HCT116 (cell line): Measurements from ENCODE around the gene LUZP2. TPM values are rescaled to one million over a fixed set of nuclear protein-coding genes. Genes with fewer than 3 reads are reported as not detected.

Experiments used
- ATAC-seq: fragments of 200-7000 bp; cut with Tn5 transposase; 2 replicates; pipeline ENCODE4 v1.9.1; 2020; ENCODE audit warnings: mild to moderate bottlenecking, moderate library complexity
- BruUV-seq: library from RNA; stranded (reverse); fragments of 400-500 nt; replicated peaks from 2 replicates; lab custom pipeline; 2021; lab: Mats Ljungman, UMichigan
- CTCF ChIA-PET: fragments of 300-600 bp; sonication (Branson Sonifier 250); formaldehyde crosslinking; loops from one replicate; lab custom pipeline; 2021; ENCODE audit warnings: antibody characterized with exemption; lab: Charles Lee
- POLR2A ChIA-PET: fragments of 300-600, 350-600 bp; sonication (Branson Sonifier 250); formaldehyde crosslinking; loops from one replicate; lab custom pipeline; 2021; ENCODE audit warnings: antibody characterized with exemption; lab: Charles Lee
- RAD21 ChIA-PET, 2 experiments: fragments of 300-600 bp; sonication (Branson Sonifier 250); formaldehyde crosslinking; loops; one replicate each; lab custom pipeline; 2023; ENCODE audit warnings: low total read pairs in 2 of 2; ENCODE audit not compliant: uncharacterized antibody in 2 of 2, unreplicated experiment in 2 of 2, low non-redundant PET in 1 of 2; lab: Charles Lee
- DNase-seq: peaks from one replicate; pipeline ENCODE4 v3.0.0-alpha.2; 2010; ENCODE audit warnings: low read depth, low spot score
- H2AFZ ChIP-seq: fragments of 200-600 bp; shearing (Covaris generic), sonication (generic); 2 replicates; pipeline ENCODE4 v1.6.1; 2017; ENCODE audit warnings: low read depth, mixed run types, mixed read lengths, antibody characterized with exemption, low read length; ENCODE audit not compliant: poor library complexity, severe bottlenecking
- H3K27ac ChIP-seq: 2 replicates; pipeline ENCODE4 v1.5.1; 2012; ENCODE audit warnings: low read depth, low read length
- H3K27me3 ChIP-seq: fragments of 200-600 bp; sonication (generic); 2 replicates; pipeline ENCODE4 v1.6.1; 2016; ENCODE audit warnings: mixed run types, low read length, mixed read lengths; ENCODE audit not compliant: insufficient read depth
- H3K36me3 ChIP-seq, 2 experiments: fragments of 200-500 bp in 1 of 2; fragments of 200-600 bp in 1 of 2; sonication (Bioruptor generic) in 1 of 2; sonication (generic) in 1 of 2; 2 replicates each; pipeline versions ENCODE4 v1.5.1 to v1.6.1; 2014 to 2016; ENCODE audit warnings: low read length in 2 of 2, inconsistent platforms in 1 of 2, mixed read lengths in 1 of 2, mixed run types in 1 of 2; ENCODE audit not compliant: insufficient read depth in 2 of 2, control insufficient read depth in 1 of 2
- H3K4me1 ChIP-seq, 2 experiments: fragments of 200-600 bp in 1 of 2; sonication (generic) in 1 of 2; 2 replicates each; pipeline versions ENCODE4 v1.5.1 to v1.6.1; 2012 to 2017; ENCODE audit warnings: low read length in 2 of 2, inconsistent platforms in 1 of 2, mild to moderate bottlenecking in 1 of 2, mixed read lengths in 1 of 2, mixed run types in 1 of 2, moderate library complexity in 1 of 2; ENCODE audit not compliant: insufficient read depth in 2 of 2, control insufficient read depth in 1 of 2
- H3K4me2 ChIP-seq: fragments of 200-600 bp; sonication (generic); 2 replicates; pipeline ENCODE4 v1.6.1; 2017; ENCODE audit warnings: mixed run types, low read length, mixed read lengths
- H3K4me3 ChIP-seq, 2 experiments: fragments of 200-600 bp in 1 of 2; sonication (generic) in 1 of 2; replicated peaks in 1 of 2; 2 replicates each; pipeline ENCODE4 v1.5.1; 2011 to 2016; ENCODE audit warnings: low read length in 2 of 2, control low read depth in 1 of 2, low read depth in 1 of 2, mild to moderate bottlenecking in 1 of 2, mixed read lengths in 1 of 2, mixed run types in 1 of 2
- H3K79me2 ChIP-seq: fragments of 200-600 bp; sonication (generic); 2 replicates; pipeline ENCODE4 v1.6.1; 2017; ENCODE audit warnings: mild to moderate bottlenecking, mixed run types, low read length, moderate library complexity, mixed read lengths; ENCODE audit not compliant: insufficient read depth
- H3K9ac ChIP-seq: fragments of 200-600 bp; sonication (generic); 2 replicates; pipeline ENCODE4 v1.6.1; 2016; ENCODE audit warnings: low read length, mixed read lengths
- H3K9me2 ChIP-seq: fragments of 200-600 bp; sonication (generic), shearing (Covaris generic); 2 replicates; pipeline ENCODE4 v1.6.1; 2017; ENCODE audit warnings: mixed run types, mild to moderate bottlenecking, moderate library complexity; ENCODE audit not compliant: insufficient read depth
- H3K9me3 ChIP-seq, 2 experiments: fragments of 200-500 bp in 1 of 2; fragments of 200-600 bp in 1 of 2; sonication (Bioruptor generic) in 1 of 2; sonication (generic) in 1 of 2; 2 replicates each; pipeline ENCODE4 v1.6.1; 2014 to 2017; ENCODE audit warnings: low read length in 2 of 2, mixed read lengths in 2 of 2, inconsistent platforms in 1 of 2, low read depth in 1 of 2, mild to moderate bottlenecking in 1 of 2, mixed run types in 1 of 2, moderate library complexity in 1 of 2; ENCODE audit not compliant: control insufficient read depth in 1 of 2, insufficient read depth in 1 of 2
- H4K20me1 ChIP-seq: fragments of 200-600 bp; sonication (generic), shearing (Covaris generic); 2 replicates; pipeline ENCODE4 v1.6.1; 2017; ENCODE audit warnings: mixed run types, mild to moderate bottlenecking, moderate library complexity; ENCODE audit not compliant: insufficient read depth
- CBX3 ChIP-seq: IDR thresholded peaks from 2 replicates; pipeline ENCODE4 v1.6.1; 2012; ENCODE audit warnings: low read depth
- EGR1 ChIP-seq: IDR thresholded peaks from 2 replicates; pipeline ENCODE4 v1.6.1; 2012; ENCODE audit warnings: low read depth
- FOSL1 ChIP-seq: IDR thresholded peaks from 2 replicates; pipeline ENCODE4 v1.6.1; 2012; ENCODE audit warnings: low read depth
- JUND ChIP-seq: IDR thresholded peaks from 2 replicates; pipeline ENCODE4 v1.6.1; 2012
- SRF ChIP-seq: IDR thresholded peaks from 2 replicates; pipeline ENCODE4 v1.6.1; 2012; ENCODE audit warnings: low read depth
- ZFX ChIP-seq: fragments of 450-650 bp; IDR thresholded peaks from 2 replicates; pipeline ENCODE4 v1.6.1; 2017
- ZNF274 ChIP-seq: fragments of 200-500 bp; sonication (Bioruptor generic); IDR thresholded peaks from 2 replicates; pipeline ENCODE4 v1.6.1; 2014; ENCODE audit warnings: mild to moderate bottlenecking, low read depth, low read length, inconsistent platforms
- intact Hi-C: fragments of 100-400 bp; cut with micrococcal nuclease; formaldehyde crosslinking; loops from 2 replicates; pipeline ENCODE4 v1.10.0; 2022
- total RNA-seq: library from RNA; stranded (reverse); gene quantifications from one replicate; pipeline ENCODE4 v1.2.1, GENCODE V29; 2021; ENCODE audit not compliant: unreplicated experiment
- TF ChIP-seq, protein P1 (sequence below), 3 experiments: fragments of 200-600 bp in 1 of 3; sonication (generic) in 1 of 3; IDR thresholded peaks in 2 of 3; conservative IDR thresholded peaks in 1 of 3; 2 replicates each; pipeline ENCODE4 v1.5.1; 2012 to 2017; ENCODE audit warnings: low read depth in 2 of 3, low read length in 2 of 3, antibody characterized with exemption in 1 of 3, borderline replicate concordance in 1 of 3, control low read depth in 1 of 3, mild to moderate bottlenecking in 1 of 3, mixed read lengths in 1 of 3, mixed run types in 1 of 3, moderate library complexity in 1 of 3; ENCODE audit not compliant: insufficient read depth in 1 of 3
- TF ChIP-seq, protein P2 (sequence below): IDR thresholded peaks from 2 replicates; pipeline ENCODE4 v1.6.1; 2012

The LUZP2 gene
- total RNA-seq, 1 experiment from 2014 or later: not detected

DNA sequence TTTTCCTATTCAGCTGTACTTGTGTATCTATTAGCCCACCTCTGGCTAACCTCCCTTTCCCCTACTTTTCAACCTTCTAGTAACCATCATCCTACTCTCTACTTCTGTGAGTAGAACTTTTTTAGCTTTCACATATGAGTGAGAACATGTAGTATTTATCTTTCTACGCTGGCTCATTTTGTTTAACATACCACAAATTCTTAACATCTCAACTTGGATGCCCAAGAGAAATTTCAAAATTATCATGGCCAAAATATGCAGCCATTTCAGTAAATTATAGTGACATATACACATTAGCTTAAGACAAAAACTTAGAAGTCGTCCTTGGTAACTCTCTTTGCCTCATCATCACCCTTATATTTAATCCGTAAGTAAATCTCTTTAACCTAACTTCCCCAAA lies 34.7 kb downstream of the LUZP2 start:
- H3K9me2 ChIP-seq: no peaks in the 10 kb centered on the region
- H3K9ac ChIP-seq: no peak overlapping the region
- no peak for ATAC-seq
- no peak overlapping the region for H3K4me3 ChIP-seq
- CTCF ChIA-PET: no interaction called here
- RAD21 ChIA-PET: no interaction called here
- no peak overlapping the region for H2AFZ ChIP-seq
- TF ChIP-seq CBX3 (no peak), ZFX (no peak), SRF (no peak), EGR1 (no peak), FOSL1 (no peak), JUND (no peak), ZNF274 (no peak)
- TF ChIP-seq, protein P1, sequence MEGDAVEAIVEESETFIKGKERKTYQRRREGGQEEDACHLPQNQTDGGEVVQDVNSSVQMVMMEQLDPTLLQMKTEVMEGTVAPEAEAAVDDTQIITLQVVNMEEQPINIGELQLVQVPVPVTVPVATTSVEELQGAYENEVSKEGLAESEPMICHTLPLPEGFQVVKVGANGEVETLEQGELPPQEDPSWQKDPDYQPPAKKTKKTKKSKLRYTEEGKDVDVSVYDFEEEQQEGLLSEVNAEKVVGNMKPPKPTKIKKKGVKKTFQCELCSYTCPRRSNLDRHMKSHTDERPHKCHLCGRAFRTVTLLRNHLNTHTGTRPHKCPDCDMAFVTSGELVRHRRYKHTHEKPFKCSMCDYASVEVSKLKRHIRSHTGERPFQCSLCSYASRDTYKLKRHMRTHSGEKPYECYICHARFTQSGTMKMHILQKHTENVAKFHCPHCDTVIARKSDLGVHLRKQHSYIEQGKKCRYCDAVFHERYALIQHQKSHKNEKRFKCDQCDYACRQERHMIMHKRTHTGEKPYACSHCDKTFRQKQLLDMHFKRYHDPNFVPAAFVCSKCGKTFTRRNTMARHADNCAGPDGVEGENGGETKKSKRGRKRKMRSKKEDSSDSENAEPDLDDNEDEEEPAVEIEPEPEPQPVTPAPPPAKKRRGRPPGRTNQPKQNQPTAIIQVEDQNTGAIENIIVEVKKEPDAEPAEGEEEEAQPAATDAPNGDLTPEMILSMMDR (IDR thresholded peaks at IDR 0.05 in 2 of 3, conservative IDR thresholded peaks at IDR 0.05 in 1 of 3; ENCODE audit: borderline replicate concordance in 1 of 3, insufficient read depth in 1 of 3, low read depth in 2 of 3, low read length in 2 of 3): no peak
- TF ChIP-seq, all 23 proteins: peak for 0
- Histone ChIP-seq H4K20me1 (no peaks in the 10 kb centered on the region), H3K36me3 (no peaks in the 10 kb centered on the region), H3K4me2 (no peak overlapping the region), H3K4me1 (no peaks in the 10 kb centered on the region), H3K9me3 (peaks cover 0 to 6% of the 10 kb centered on the region in 2 experiments; a peak in 2 of 4 replicates), H3K27ac (no peak overlapping the region), H3K79me2 (no peaks in the 10 kb centered on the region), H3K27me3 (no peaks in the 10 kb centered on the region)
- POLR2A ChIA-PET: no interaction called here
- BruUV-seq: no TSS peak
- no peak for DNase-seq
- intact Hi-C loops: no loop called here

DNA sequence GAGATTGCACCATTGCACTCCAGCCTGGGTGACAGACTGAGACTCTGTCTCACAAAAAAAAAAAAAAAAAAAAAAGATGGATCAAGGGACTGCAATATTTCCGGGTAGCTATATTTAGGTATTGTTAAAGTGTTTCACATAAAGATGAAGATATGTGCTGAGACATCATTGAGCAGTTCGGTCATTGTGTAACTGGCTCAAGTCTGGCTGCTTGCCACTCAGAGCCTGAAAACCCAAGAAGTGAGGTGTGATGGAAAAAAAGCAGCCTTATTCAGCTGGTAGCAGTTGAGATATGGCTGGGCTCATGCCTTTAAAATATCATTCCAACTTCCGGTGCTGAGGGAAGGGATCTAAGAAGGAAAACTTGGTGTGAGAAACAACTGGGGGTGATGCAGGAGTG lies 46.9 kb downstream of the LUZP2 start:
- ChIA-PET POLR2A (no interaction called here), CTCF (no interaction called here)
- intact Hi-C loops: no loop called here

More for the DNA sequence above, 46.9 kb downstream of the LUZP2 start:
- ATAC-seq: no peak
- RAD21 ChIA-PET: no interaction called here
- no peaks in the 10 kb centered on the region for H3K27me3 ChIP-seq
- no TSS peak for BruUV-seq
- TF ChIP-seq, protein P2, sequence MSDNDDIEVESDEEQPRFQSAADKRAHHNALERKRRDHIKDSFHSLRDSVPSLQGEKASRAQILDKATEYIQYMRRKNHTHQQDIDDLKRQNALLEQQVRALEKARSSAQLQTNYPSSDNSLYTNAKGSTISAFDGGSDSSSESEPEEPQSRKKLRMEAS: no peak
- TF ChIP-seq EGR1 (no peak), ZFX (no peak)
- TF ChIP-seq, all 23 proteins: peak for 0
- Histone ChIP-seq H3K4me3 (no peak overlapping the region), H2AFZ (no peak overlapping the region), H3K36me3 (no peaks in the 10 kb centered on the region), H3K9ac (no peak overlapping the region), H3K4me1 (no peaks in the 10 kb centered on the region), H3K4me2 (no peak overlapping the region), H3K9me3 (peaks cover 0 to 8% of the 10 kb centered on the region in 2 experiments; a peak in 2 of 4 replicates), H4K20me1 (no peaks in the 10 kb centered on the region), H3K79me2 (no peaks in the 10 kb centered on the region), H3K9me2 (no peaks in the 10 kb centered on the region), H3K27ac (no peak overlapping the region)
- no peak for DNase-seq
